Renal cortical epithelial cell (primary cell): ENCODE data around the gene LGMN. TPM values are rescaled to one million over a fixed set of nuclear protein-coding genes. Genes with fewer than 3 reads are reported as not detected.
"Not testable (repeated sequence)": the region's sequence is repeated elsewhere in the genome, so short reads cannot be mapped to it uniquely, and the experiment has no call there.

Experiments used
- DNase-seq: peaks from one replicate; pipeline ENCODE4 v3.0.0-alpha.2; 2011; ENCODE audit warnings: low read depth
- total RNA-seq: library from RNA; depleted of rRNA; stranded (reverse); fragments of >200 nt; gene quantifications from 2 replicates; pipeline ENCODE4 v1.2.3, GENCODE V29; 2014

LGMN gene
- total RNA-seq, 1 donor from 2014 or later: 88.1 TPM

DNA sequence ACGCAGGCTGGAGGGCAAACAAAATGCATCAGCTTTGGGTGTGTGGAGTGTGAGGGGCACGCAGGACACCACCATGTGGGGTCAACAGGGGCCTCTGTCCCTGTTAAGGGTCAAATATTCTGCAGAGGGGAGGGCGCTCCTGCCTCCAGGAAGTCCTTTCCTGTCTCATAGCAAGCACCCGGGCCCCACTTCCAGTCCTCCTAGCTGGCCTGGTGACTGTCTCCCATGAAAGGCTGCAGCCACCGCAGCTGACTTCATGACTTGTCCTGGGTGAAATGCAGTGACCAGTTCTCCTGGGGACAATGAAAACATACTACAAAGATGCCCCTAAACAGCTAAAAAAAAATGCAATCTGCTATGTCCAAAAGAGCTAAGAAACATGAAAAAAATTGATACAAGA lies 53.6 kb downstream of the LGMN start:
- DNase-seq: no peak

DNA sequence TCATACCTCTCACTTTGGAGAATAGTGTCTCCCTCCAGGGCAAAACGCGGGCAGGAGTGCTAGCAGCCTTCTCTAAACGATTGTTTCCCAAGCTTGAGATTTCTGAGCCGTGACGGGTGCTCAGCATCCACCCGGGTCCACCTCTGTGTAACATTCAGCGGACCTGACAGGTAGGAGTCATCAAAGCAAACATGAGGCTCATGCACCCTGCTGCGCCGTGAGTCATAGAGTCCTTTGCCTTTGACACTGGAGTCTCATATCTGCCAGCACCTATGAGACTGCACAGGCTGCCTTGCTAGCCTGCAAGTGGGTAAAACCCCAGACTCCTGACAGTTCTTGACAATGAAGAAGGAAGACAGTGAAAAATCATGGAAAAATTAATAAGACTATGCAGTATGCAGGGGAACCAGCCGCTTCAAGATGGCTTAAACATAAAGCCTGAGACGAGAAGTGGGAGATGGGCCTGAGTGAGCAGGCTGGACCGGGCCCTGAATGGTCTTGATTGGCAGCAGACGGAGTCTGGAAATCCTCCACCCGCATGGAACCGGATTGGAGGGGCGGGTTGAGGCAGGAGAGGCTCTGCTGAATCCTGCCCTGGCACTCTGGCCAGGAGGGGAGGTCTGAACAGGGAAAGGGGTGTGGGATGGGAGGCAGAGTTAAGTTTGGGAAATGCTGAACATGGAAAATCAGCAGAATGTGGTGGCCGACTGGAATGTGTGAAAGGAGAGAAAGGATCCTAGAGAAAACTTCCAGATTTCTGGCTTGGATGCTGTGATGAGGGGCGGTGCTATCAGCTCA lies 54.2 kb downstream of the LGMN start:
- peak; percentile 68 for DNase-seq

DNA sequence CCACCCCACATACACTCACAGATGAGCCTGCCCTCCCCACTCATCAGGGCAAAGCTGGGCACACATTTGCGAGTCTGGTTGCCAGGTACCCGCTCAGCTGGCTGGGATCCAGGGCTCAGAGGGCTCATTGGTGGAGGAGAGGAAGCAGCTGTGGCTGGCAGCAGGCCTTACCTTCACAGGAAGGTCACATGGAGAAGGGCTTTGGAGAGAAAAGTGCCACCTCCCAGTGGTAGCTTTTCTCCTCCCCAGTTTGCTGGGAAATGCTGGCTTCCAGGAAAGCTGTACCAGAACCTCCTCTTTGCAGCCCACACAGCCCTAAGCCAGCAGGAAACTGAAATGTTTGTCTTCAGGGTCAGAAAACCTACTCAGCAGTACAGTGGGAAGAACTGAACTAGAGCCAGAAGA lies 55.6 kb downstream of the LGMN start:
- DNase-seq: peak; percentile 61

GRCh38 chr14:92690171-92691011 lies 58.0 kb downstream of the LGMN start:
- DNase-seq: peak; percentile 61

GRCh38 chr14:92688434-92689375 lies 59.7 kb downstream of the LGMN start:
- no peak for DNase-seq

DNA sequence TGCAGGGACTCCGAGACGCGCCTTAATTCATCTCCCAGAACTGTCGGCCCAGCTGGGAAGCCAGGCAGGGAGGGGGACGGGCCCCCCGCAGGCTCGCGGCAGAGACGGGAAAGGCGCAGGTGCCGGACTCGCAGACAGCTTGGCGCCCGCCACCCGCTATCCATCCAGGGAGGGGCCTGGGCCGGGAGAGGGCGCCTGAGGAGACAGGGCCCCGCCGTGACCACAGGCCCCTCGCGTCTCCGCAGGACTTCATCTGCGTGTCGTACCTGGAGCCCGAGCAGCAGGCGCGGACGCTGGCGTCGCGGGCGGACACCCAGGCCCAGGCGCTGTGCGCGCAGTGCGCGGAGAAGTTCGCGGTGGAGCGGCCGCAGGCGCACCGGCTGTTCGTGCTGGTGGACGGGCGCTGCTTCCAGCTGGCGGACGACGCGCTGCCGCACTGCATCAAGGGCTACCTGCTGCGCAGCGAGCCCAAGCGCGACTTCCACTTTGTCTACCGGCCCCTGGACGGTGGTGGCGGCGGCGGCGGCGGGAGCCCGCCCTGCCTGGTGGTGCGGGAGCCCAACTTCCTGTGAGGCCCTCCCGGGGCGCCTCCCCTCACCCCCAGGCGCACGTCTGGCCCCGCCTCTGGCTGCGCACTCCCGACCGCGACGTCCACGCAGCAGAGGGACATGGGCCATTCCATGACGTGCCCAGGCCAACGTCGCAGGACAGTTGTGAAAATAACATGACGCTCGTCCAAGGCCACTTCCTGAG lies 60.6 kb downstream of the LGMN start:
- DNase-seq: no peak

DNA sequence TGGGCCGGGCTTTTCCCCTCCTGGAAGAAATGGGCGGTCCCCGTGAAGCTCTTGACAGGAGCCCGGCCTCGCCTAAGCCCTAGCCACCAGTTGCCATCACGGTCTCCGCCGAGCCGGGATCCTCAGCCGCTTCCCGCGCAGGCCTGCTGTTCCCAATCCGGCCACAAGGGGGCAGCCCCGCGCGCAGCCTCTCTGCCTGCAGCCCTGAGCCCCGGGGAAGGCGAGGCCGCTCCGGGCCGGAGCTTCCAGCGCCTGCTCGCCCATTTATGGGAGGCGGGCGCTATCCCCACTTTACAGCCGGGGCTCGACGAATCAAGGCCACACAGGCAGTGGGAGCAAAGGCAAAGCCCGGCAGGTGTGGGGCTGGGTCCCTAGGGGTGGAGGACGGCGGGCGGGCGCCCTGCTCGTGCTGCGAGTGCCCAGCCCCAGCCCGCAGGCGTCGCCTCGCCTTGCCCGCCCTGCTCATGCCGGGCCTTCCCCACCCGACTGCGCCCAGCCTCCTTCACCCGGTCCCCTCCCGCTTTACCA lies 61.5 kb downstream of the LGMN start:
- peak; percentile 6 for DNase-seq

DNA sequence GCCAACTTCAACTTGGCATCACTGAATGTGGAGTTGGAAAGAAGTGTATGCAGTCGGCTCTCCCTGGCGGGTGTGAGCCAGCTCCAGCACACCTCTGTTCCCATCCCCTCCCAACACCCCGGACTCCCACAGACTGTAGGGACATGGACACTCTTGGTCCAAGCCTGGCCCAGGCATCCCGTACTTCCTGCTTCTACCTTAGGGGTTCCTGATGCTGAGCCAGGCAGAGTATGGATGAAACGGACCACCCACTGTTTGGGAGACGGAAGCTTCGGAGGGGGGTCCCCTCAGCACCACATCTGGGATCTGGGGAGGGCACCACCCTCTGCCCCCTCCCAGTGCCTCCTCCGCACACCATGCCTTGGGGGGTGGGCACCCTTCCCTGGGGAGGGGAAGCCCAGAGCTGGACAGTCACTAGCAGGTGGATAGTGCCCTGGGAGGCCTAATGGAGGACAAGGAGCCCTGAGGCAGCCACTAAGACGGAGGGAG lies 62.0 kb downstream of the LGMN start:
- DNase-seq: no peak

DNA sequence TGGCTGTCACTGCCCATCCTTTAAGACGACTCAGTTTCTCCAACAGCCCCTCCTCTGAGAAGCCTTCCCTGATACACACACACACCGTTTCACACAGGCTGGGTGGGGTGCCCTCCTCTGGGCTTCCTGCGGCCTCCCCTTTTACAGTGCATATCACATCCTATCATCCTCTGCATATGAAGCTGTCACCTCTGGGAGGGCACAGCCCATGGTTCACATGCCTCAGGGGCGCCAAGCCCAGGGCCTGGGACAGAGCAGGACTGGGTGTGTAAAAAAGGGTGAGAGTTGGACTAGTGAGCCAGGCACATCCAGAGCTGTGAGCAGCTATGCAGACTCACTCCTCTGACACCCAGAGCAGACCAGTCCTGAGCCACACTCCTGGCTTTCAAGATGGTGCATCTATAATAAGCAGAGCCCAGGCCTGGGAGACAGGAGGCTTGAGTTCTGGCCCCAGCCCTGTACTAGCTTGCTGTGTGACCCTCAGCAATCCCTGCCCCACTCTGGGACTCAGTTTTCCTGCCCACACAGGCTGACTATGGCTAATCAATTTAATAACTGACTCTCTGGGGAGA lies 62.6 kb downstream of the LGMN start:
- DNase-seq: no peak

DNA sequence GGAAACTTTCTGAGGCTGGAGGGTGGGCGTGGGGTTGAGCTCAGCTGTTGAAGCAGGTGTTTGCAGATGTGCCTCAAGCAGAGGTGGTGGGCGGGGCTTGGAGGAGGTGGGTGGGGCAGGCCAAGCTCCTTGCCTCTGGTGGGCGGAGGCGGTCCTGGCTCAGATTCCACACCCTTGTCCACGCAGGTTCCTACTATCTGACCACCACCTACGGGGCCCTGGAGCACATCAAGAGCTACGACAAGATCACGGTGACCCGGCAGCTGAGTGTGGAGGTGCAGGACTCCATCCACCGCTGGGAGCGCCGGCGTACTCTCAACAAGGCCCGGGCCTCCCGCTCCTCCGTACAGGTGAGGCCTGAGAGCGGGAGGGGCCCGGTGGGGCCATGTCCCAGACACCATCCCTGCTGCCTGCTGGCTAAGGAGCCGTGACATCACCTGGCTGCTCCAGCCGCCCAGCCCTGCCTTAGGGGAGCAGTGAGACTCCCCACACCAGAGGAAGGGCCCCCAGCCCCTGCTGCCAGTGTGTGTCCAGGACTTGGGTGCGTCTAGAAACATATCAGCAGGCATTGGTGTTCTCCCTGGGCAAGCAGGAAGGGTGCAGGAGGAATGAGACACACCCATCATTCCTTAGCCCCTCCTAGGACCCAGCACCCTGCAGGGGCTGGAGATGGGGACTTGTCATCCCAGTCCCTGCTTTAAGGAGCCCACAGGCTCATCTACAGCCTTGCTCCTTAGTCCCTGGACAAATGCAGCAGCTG lies 63.4 kb downstream of the LGMN start:
- DNase-seq: no peak

DNA sequence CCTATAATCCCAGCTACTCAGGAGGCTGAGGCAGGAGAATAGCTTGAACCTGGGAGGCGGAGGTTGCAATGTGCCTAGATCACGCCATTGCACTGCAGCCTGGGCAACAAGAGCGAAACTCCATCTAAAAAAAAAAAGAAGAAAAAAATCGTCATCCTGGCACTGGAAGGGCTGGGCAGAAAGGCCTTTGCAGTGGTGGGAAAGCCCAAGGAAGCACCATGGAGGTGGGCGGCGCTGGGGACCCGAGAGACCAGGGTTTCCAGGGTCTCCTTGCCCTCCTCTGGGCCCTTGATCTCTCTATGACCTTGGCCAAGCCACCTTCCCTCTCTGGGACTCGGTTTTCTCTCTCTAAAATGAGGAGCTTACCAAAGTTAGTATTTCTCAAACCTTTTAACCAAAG lies 65.4 kb downstream of the LGMN start:
- no peak for DNase-seq

DNA sequence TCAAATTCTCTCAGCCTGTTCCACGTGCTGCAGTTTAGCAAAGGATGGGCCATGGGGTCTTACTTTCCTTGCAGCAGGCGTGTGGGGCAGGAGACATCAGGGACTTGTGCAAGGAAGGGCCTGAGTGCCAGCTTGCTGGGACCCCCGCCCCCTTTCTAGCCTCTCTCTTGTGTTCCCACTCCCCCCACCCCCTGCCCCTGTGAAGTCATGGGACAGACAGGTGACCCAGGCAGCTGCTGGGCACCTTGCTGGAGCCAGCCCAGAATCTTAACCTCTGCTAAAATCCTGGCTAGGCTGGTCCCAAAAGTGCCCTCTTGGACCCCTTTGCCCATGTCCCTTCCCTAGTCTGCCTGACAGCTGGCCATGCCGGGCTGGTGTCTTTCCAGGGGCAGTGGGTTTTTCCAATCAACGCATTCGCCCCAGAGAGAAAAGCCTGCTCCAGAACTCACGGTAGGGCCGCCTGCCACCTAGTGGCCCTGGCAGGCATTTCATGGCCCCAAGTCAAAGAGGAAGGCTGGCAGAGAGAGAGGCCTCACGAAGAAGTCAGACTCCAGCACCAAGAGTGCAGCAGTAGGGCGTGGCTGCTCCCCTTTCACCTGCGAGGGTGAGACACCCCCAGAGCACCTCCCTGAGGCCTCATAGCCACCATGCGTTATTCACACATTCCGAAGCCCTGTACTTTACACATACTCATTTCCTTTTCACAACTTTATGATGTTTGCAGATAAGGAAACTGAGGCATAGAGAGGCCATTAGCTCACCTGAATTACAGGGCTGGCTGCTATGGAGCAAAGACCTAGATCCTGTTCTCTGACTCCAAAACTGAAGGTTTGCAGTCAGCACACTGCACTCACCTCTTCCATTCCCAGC lies 67.4 kb downstream of the LGMN start:
- DNase-seq: peak; percentile 32

GRCh38 chr14:92680330-92680729 lies 68.1 kb downstream of the LGMN start:
- DNase-seq: not testable (repeated sequence)

- DNase-seq: no peak
Observed at GRCh38 chr14:92679246-92679645, 69.2 kb downstream of the LGMN start.

DNA sequence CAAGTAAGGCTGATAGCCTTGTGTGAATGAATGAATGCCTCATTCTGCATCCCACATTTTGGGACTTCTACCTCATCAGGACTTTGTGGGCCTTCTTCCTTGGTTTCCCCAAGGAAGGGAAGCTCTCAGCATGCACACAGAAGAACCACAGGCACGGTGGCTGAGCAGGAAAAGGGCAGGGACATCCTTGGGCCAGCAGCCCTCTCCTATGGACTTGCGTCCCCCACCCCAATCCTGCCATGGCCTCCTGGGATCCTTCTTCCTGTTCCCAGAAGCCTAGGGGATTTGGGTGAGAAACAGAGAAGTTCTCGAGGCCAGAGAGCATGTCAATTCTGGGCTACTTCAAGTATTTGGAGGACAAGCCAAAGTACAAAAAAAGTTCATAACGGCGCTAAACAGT lies 69.7 kb downstream of the LGMN start:
- DNase-seq: no peak

DNA sequence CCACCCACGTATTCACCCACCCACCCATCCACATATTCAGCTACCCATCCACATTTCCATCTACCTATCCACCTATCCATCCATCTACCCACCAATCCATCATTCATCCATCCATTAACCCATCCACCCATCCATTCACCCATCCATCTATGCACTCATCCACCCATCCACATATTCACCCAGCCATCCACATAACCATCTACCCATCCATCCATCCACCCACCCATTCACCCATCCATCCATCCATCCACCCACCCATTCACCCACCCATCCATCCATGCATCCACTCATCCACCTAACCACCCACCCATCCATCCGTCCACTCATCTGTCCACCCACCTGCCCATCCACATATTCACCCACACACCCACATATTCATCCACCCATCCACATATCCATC lies 70.5 kb downstream of the LGMN start:
- no peak for DNase-seq

DNA sequence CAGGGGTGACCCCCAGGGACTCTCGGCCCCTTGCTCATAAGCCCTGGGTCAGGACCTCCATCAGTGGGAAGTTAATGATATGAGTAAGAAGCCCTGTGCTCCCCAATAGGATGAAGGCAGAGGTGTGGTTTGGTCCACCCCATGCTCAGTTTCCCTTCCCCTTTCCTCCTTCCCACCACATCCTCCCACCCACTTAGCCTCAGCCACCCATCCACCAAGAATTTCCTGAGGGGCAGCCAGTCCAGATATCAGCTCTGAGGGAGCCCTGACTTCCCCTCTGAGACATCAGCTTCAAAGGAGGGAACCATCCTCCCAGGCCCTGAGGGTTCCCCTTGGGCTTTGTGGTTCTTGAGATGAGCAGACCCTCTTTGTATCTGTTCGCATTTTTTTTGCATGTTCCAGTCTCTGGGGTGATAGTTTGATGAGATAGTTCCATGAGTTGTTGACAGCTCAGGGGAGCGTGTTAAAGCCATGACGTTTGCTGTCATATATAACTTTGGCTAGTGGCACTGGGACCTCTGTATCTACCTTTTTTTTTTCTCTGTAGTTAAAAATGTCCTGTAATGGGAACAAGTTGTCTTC lies 71.2 kb downstream of the LGMN start:
- DNase-seq: no peak

DNA sequence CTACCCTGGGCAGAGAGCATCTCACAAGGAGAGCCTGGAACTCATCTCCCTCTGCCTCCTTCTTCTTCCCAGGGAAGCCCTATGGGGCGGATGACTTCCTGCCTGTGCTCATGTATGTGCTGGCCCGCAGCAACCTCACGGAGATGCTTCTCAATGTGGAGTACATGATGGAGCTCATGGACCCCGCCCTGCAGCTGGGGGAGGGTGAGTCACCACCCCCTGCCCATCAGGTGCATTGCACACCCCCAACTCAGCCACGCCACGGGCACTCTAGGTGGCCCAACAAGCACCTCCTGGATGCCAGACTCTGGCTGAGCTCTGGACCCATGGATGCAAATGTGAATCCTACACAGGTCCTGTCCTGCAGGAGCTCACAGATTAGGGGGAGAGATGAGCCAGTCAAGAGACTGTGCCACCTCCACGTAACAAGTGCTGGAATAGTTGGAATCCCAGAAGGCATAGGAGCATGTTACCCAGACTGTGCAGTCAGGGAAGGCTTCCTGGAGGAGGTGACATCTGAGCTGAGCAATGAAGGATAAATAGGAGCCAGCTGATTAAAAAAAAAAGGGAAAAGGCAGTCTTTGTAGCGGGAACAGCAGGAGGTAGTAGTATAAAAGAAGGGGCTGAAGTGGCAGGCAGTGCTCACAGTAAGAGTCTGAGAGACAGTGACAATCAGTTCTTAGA lies 71.9 kb downstream of the LGMN start:
- no peak for DNase-seq
